SH-SY5Y (cell line): Measurements from ENCODE around the gene GCC1.

ENCODE experiments used
- GATA2 ChIP-seq: IDR thresholded peaks from 2 replicates; pipeline ENCODE4 v1.6.1; 2011; ENCODE audit warnings: mild to moderate bottlenecking, low read depth, low read length
- GATA3 ChIP-seq: IDR thresholded peaks from 2 replicates; pipeline ENCODE4 v1.6.1; 2011; ENCODE audit warnings: low read depth, mild to moderate bottlenecking, low read length, moderate library complexity

GRCh38 chr7:127588019-127588696, 2.8 kb upstream of the GCC1 start, which contains the start of gene ARF5:
- TF ChIP-seq GATA3 = no peak
- no peak for TF ChIP-seq GATA2
